Embryonic facial prominence (tissue), 1 donor: ENCODE results near the gene RCOR2.
A peak's percentile ranks its signal among the peaks of the same experiment; 100 is the strongest.
"Not testable (repeated sequence)": the region's sequence is repeated elsewhere in the genome, so short reads cannot be mapped to it uniquely, and the experiment has no call there.

Experiments used
- DNase-seq: peaks from one replicate; pipeline ENCODE4 v3.0.0-alpha.2; 2016; ENCODE audit errors: extremely low spot score

The RCOR2 gene

DNA sequence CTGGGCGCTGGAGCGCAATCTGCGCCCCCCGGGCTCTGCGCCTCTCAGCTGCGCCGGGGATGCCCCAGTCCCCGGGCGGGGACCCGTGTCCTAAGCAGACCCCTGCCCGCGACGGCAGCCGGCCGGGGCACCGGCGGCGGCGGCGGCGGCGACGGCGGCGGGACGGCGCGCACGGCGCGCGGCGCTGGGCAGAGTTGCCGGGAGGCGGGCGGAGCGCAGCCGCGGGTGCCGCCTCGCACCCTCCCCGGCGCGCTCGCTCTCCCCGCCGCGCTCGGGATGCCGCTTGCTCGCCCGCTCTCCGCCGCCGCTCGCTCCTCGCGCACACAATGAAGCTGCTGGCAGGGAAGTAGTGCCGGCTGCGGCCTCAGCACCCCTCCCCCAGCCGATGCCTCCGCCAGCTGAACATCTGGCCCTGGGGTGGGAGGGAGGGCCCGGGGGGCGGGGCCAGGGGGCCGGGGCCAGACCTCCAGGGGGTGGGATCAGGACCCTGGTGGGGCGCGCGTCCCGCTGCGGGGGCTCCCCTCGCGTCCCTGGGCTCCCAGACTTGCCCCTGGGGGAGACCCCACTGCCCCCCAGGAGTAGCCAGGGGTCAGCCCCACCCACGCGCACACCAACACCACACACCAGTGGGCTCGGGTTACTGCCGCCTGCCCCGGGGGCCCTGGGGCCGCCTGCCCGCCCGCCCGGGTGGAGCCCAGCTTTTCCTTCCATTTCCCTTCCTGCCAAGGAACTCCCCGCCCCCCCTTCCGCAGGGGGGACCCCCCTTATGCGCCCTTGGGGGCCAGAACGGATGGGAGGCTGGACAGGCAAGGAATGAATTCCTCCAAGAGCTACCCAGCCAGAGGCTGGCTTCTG lies at the start of gene RCOR2:
Gene RCOR2, minus strand, starts transcription at position 328 of the 855 bp plus-strand sequence. CDS start 708 bp downstream, outside the sequence.
- peak; percentile 71 for DNase-seq

- DNase-seq = no peak
Measured at GRCh38 chr11:63966444-63966843, 49.5 kb upstream of the RCOR2 start.

GRCh38 chr11:63963895-63964294 lies 46.9 kb upstream of the RCOR2 start:
- not testable (repeated sequence) for DNase-seq

- peak; percentile 34 for DNase-seq
Measured at GRCh38 chr11:63961608-63962412, 44.8 kb upstream of the RCOR2 start.

GRCh38 chr11:63958008-63958407 lies 41.0 kb upstream of the RCOR2 start:
- no peak for DNase-seq

DNA sequence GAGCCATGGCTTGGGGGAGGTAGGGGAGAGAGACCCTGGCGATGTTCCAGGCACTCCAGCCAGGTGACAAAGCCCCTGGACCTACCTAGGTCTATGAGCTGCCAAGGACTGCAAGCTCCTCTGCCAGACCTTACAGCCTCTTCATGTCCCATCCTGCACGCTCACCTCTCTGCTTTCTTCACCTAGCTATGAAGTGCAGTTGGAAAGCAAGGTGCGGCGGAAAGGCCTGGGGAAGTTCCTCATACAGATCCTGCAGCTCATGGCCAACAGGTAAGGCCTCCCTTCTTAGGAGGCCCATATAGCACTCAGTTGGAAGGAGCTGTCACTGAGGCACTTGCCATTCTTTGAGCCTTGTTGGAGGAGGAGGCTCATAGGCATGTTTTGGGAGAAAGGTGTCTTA lies 35.6 kb upstream of the RCOR2 start:
- no peak for DNase-seq

- no peak for DNase-seq
Measured at GRCh38 chr11:63951779-63952536, 35.0 kb upstream of the RCOR2 start.

- peak; percentile 40 for DNase-seq
Measured at GRCh38 chr11:63945477-63946163, 28.7 kb upstream of the RCOR2 start.

GRCh38 chr11:63944987-63945386 lies 28.0 kb upstream of the RCOR2 start:
- DNase-seq = no peak

DNA sequence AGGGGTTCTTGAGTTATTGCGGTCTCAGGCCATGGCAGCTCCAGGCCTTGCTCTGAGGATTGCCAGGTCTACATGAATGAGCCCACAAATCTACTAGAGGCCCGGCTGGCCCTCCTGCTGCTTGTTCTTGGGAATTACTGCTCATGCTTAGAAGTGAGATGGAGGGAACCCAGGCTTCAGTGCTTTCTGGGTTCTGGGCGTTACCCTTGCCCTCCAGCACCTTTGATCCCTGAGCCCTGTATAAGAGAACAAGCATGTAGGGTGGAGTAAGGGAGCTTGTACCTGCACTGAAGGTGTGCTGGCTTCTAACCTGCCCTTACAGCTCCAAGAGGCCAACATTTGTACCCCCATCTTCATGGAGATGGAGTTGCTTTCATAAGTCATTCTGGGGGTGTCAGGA lies 25.8 kb upstream of the RCOR2 start:
- no peak for DNase-seq

DNA sequence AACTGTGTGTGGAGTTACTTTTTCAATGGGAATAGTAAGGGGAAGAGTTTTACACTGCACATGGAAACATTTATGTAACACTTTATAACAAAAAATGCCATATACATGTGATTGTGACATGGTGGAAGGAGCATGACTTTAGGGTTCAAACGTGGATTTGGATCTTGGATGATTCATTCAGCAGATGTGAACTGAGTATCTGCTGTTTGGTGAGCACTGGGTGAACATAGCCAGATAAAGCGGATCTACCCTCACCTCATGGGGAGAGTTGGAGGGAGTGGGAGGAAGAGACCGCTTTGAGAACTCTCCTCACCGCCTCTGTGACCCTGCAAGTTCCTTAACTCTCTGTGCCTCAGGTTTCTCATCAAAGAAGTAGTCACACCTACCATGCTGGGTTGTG lies 24.9 kb upstream of the RCOR2 start:
- DNase-seq = no peak

DNA sequence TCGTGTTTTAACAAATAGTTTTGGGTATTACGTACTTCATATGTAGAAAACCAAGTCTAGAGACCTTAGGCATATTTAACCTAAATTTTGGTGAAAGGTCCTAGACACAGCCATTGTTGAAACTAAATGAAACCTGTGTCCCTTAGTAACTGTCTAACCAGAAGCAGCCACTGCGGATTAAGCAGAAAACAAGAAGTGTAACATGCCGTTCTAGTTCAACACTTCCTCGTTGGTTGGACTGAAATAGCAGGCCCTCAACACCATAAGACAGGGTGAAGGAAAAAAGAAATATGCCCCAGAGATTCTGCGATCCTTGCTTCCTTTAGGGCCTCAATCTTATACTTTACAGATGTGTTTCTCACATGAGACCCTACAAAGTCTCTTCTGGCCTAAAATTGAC lies 23.8 kb upstream of the RCOR2 start:
- DNase-seq = no peak

DNA sequence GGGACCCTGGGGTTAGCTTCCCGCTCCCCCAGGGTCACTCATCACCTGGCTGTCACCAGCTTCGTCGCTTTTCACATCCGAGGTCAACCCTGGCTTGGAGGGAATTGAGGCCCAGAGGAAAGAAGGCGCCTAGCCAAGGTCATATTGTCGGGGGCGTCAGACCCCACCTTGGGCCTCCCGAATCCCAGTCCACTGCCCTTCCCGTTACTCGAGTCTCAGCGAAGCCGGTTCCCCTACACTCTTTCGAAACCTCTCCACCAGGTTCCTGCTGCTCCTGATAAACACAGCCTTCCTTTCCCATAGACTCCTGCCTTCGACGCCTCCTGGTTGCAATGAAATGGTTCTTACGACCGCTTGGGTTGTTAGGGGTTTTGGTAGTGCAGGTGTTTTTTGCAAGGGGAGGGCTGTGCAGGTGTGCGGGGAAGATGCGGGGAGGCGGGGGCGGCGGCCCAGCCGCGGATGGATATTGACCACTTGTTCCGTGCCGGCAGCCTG lies 22.5 kb upstream of the RCOR2 start:
- DNase-seq = no peak

DNA sequence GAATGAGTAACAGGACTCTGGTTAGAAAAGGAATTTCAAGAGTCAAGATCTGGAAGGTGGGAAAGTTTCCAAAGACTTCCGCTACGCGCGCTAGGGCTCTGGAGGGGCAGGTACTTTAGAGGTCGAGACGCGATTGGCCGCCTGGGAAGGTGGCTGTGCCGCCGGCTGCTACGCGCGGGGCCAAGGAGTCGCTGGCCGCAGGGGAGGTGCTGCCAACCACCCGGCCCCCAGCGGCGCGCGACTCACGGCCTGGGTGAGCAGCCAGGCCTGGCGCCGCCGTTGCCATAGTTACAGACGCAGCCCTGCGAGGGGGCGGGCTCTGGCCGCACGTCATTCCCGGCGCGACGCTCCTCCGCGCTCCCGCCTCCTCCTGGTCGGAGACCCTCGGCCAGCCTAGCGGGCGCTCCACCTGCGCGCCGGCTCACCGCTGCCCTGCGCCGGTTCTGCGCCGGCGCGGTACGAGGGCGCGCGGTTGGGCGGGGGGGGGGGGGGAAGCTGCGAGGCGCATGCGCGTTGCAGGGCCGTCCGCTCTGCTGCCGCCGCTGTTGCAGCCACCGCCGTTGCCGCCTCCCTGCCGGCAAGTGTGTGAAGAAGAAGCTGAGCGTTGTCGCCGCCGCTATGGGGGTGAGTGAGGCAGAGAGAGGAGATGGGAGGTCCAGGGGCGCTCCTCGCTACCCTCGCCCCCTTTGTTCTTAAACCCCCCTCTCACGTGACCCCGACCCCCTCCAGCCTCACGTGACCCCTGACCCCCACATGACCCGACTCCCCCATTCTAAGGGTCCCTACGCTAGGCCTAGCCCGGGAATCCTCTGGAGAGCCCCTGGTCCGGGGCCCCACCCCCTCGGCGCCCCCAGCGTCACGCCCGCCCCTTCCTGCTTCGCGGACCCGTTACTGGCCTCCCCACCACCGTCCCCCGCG lies 21.8 kb upstream of the RCOR2 start, which contains the start of gene NAA40:
Gene NAA40, plus strand, starts transcription at position 524 of the 918 bp plus-strand sequence. Its CDS starts 95 bp downstream, at position 619.
- DNase-seq = peak; percentile 88

DNA sequence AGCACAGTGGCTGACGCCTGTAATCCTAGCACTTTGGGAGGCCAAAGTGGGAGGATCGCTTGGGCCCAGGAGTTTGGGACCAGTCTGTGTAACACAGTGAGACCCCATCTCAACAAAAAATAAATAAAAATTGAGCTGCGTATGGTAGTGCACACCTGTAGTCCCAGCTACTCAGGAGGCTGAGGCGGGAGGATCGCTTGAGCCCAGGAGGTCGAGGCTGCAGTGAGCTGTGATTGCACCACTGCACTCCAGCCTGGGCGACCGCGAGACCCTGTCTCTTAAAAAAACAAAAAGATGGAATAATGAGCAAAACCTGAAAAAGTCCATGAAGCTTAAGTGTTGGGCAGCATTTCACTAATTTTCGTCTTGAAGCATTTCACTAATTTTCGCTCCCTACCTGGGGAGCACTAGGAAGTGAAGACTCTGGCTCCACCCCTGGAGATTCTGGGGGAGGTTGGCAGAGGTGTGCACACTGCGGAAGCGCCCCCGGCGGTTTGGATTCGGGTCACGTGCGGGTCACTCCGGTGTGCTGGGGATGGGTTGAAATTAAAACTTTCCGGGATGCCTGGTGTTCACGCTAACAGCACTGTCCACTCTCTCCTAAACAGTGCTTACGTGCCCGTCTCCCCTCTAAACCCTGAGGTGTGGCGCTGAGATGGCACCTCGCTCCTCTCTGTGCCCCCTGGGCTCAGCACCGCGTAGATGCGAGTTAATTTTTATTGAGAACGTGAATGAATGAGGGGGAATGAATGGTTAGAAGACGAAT lies 20.9 kb upstream of the RCOR2 start:
- no peak for DNase-seq

GRCh38 chr11:63933459-63933858 lies 16.5 kb upstream of the RCOR2 start:
- DNase-seq = no peak

GRCh38 chr11:63931876-63932275 lies 14.9 kb upstream of the RCOR2 start:
- DNase-seq = no peak

- DNase-seq = no peak
Measured at GRCh38 chr11:63931045-63931444, 14.1 kb upstream of the RCOR2 start.

GRCh38 chr11:63929616-63930015 lies 12.7 kb upstream of the RCOR2 start:
- DNase-seq = no peak
